Mesendoderm (in vitro differentiated cells): ENCODE measurements around the gene KCNAB1.

ENCODE experiments used
- DNase-seq: peaks from one replicate; pipeline ENCODE4 v3.0.0; 2013
- H2AK5ac ChIP-seq: 2 replicates; pipeline ENCODE4 v1.6.1; 2013; ENCODE audit warnings: low read length, inconsistent platforms
- H2BK120ac ChIP-seq: 2 replicates; pipeline ENCODE4 v1.6.1; 2013; ENCODE audit warnings: low read depth, mild to moderate bottlenecking, low read length, moderate library complexity, mixed read lengths
- H2BK15ac ChIP-seq: replicated peaks from 2 replicates; pipeline ENCODE4 v1.6.1; 2013; ENCODE audit warnings: low read depth, mild to moderate bottlenecking, moderate library complexity
- H2BK5ac ChIP-seq: 2 replicates; pipeline ENCODE4 v1.6.1; 2013; ENCODE audit warnings: low read length, inconsistent platforms
- H3K18ac ChIP-seq: 2 replicates; pipeline ENCODE4 v1.6.1; 2013; ENCODE audit warnings: mild to moderate bottlenecking, low read length, mixed read lengths
- H3K23ac ChIP-seq: one replicate; pipeline ENCODE4 v1.6.1; 2013; ENCODE audit warnings: low read length
- H3K27ac ChIP-seq: 2 replicates; pipeline ENCODE4 v1.5.1; 2013; ENCODE audit warnings: low read depth, mild to moderate bottlenecking, inconsistent platforms, low read length, moderate library complexity
- H3K27me3 ChIP-seq: 2 replicates; pipeline ENCODE4 v1.6.1; 2013; ENCODE audit warnings: low read length, control low read depth, mild to moderate bottlenecking, inconsistent platforms; ENCODE audit not compliant: insufficient read depth, poor library complexity
- H3K36me3 ChIP-seq: 2 replicates; pipeline ENCODE4 v1.6.1; 2013; ENCODE audit warnings: low read length, inconsistent platforms; ENCODE audit not compliant: control insufficient read depth, insufficient read depth
- H3K4ac ChIP-seq: one replicate; pipeline ENCODE4 v1.6.1; 2013; ENCODE audit warnings: low read depth, mild to moderate bottlenecking, low read length, moderate library complexity
- H3K4me1 ChIP-seq: 2 replicates; pipeline ENCODE4 v1.6.1; 2013; ENCODE audit warnings: low read depth, low read length, inconsistent platforms; ENCODE audit not compliant: control insufficient read depth
- H3K4me2 ChIP-seq: 2 replicates; pipeline ENCODE4 v1.6.1; 2013; ENCODE audit warnings: low read length
- H3K4me3 ChIP-seq: 2 replicates; pipeline ENCODE4 v1.5.1; 2013; ENCODE audit warnings: mild to moderate bottlenecking, low read length
- H3K56ac ChIP-seq: one replicate; pipeline ENCODE4 v1.6.1; 2013; ENCODE audit warnings: low read length
- H3K79me1 ChIP-seq: 2 replicates; pipeline ENCODE4 v1.6.1; 2013; ENCODE audit warnings: low read length, inconsistent platforms
- H3K79me2 ChIP-seq: 2 replicates; pipeline ENCODE4 v1.6.1; 2013; ENCODE audit warnings: mild to moderate bottlenecking, low read length; ENCODE audit not compliant: control insufficient read depth, insufficient read depth
- H3K9ac ChIP-seq: 2 replicates; pipeline ENCODE4 v1.6.1; 2013; ENCODE audit warnings: low read length, inconsistent platforms
- H4K5ac ChIP-seq: one replicate; pipeline ENCODE4 v1.6.1; 2013; ENCODE audit warnings: low read length
- H4K8ac ChIP-seq: one replicate; pipeline ENCODE4 v1.6.1; 2013; ENCODE audit warnings: low read depth, mild to moderate bottlenecking, control low read depth, low read length, moderate library complexity
- WGBS: extraction: QIAGEN DNeasy Blood & Tissue Kit; methylation state at CpG from one replicate; pipeline ENCODE4 v1.1.7; 2013; ENCODE audit warnings: low lambda C conversion rate, missing lambda C conversion rate; ENCODE audit not compliant: insufficient coverage; ENCODE audit errors: extremely low coverage; 5-methylcytosine and 5-hydroxymethylcytosine counted together

Gene KCNAB1

GRCh38 chr3:156511987-156512677 is 391.8 kb downstream of the KCNAB1 start:
- H3K4me2 ChIP-seq = no peak overlapping the region
- H3K56ac ChIP-seq = no peak overlapping the region
- no peaks in the 10 kb centered on the region for H3K27me3 ChIP-seq
- no peak overlapping the region for H2BK120ac ChIP-seq
- H3K79me2 ChIP-seq = no peaks in the 10 kb centered on the region
- DNase-seq = no peak
- no peak overlapping the region for H4K5ac ChIP-seq
- WGBS = no CpG with 5 or more reads among the region's 2 CpGs
- H3K23ac ChIP-seq = no peak overlapping the region
- H3K4ac ChIP-seq = no peak overlapping the region
- H4K8ac ChIP-seq = no peak overlapping the region
- H3K4me3 ChIP-seq = no peak overlapping the region
- no peak overlapping the region for H2BK15ac ChIP-seq
- no peak overlapping the region for H3K27ac ChIP-seq
- H3K36me3 ChIP-seq = no peaks in the 10 kb centered on the region
- H2BK5ac ChIP-seq = no peak overlapping the region
- no peaks in the 10 kb centered on the region for H3K79me1 ChIP-seq
- no peak overlapping the region for H3K9ac ChIP-seq
- H2AK5ac ChIP-seq = no peak overlapping the region
- no peak overlapping the region for H3K18ac ChIP-seq
- no peaks in the 10 kb centered on the region for H3K4me1 ChIP-seq

GRCh38 chr3:156513619-156514018 is 393.2 kb downstream of the KCNAB1 start:
- no peaks in the 10 kb centered on the region for H3K36me3 ChIP-seq
- no peak overlapping the region for H3K56ac ChIP-seq
- DNase-seq = no peak
- H3K79me2 ChIP-seq = no peaks in the 10 kb centered on the region
- no peaks in the 10 kb centered on the region for H3K79me1 ChIP-seq
- no peak overlapping the region for H3K4ac ChIP-seq
- WGBS = no CpG with 5 or more reads among the region's 5 CpGs
- H2BK15ac ChIP-seq = no peak overlapping the region
- H2BK5ac ChIP-seq = no peak overlapping the region
- no peak overlapping the region for H3K23ac ChIP-seq
- no peak overlapping the region for H3K9ac ChIP-seq
- no peak overlapping the region for H4K5ac ChIP-seq
- H3K27me3 ChIP-seq = no peaks in the 10 kb centered on the region
- H3K4me1 ChIP-seq = no peaks in the 10 kb centered on the region
- H3K18ac ChIP-seq = no peak overlapping the region
- no peak overlapping the region for H2AK5ac ChIP-seq
- H3K4me3 ChIP-seq = no peak overlapping the region
- H2BK120ac ChIP-seq = no peak overlapping the region
- no peak overlapping the region for H3K27ac ChIP-seq
- no peak overlapping the region for H4K8ac ChIP-seq
- no peak overlapping the region for H3K4me2 ChIP-seq

DNA sequence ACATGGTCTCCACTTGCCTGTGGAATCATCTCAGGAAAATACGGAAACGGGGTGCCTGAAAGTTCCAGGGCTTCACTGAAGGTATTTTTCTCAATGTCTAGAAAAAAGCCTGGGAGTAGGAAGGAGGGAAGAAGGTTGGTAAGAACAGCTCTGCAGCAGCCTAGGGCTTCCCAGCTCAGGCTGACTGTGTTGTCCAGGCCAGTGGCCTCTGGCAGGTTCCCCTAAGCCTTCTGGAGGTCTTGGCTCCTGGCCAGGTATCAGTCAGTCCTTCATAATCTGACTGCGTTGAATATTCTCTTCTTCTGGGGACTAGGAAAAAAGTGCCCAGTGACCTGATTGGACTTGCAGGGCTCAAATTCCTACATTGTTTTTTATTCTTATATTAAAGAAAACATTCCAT is 395.9 kb downstream of the KCNAB1 start:
- H2BK120ac ChIP-seq = no peak overlapping the region
- H3K27me3 ChIP-seq = no peaks in the 10 kb centered on the region
- no peak overlapping the region for H3K56ac ChIP-seq
- no CpG with 5 or more reads among the region's 3 CpGs for WGBS
- no peak overlapping the region for H3K4me3 ChIP-seq
- no peak overlapping the region for H3K4ac ChIP-seq
- no peak overlapping the region for H3K18ac ChIP-seq
- no peaks in the 10 kb centered on the region for H3K79me1 ChIP-seq
- no peaks in the 10 kb centered on the region for H3K36me3 ChIP-seq
- no peak overlapping the region for H4K8ac ChIP-seq
- no peak overlapping the region for H3K4me2 ChIP-seq
- no peak overlapping the region for H2AK5ac ChIP-seq
- no peak for DNase-seq
- H3K9ac ChIP-seq = no peak overlapping the region
- H2BK15ac ChIP-seq = no peak overlapping the region
- H3K27ac ChIP-seq = no peak overlapping the region
- H3K79me2 ChIP-seq = no peaks in the 10 kb centered on the region
- H3K4me1 ChIP-seq = no peaks in the 10 kb centered on the region
- no peak overlapping the region for H4K5ac ChIP-seq
- H2BK5ac ChIP-seq = no peak overlapping the region
- no peak overlapping the region for H3K23ac ChIP-seq

GRCh38 chr3:156516961-156517360 is 396.6 kb downstream of the KCNAB1 start:
- Histone ChIP-seq H3K79me2 (no peaks in the 10 kb centered on the region), H3K18ac (no peak overlapping the region), H3K4ac (no peak overlapping the region), H2BK120ac (no peak overlapping the region), H4K5ac (no peak overlapping the region), H3K27ac (no peak overlapping the region), H3K36me3 (no peaks in the 10 kb centered on the region), H3K4me2 (no peak overlapping the region), H3K4me3 (no peak overlapping the region), H3K23ac (no peak overlapping the region), H4K8ac (no peak overlapping the region), H3K79me1 (no peaks in the 10 kb centered on the region), H2BK5ac (no peak overlapping the region), H3K9ac (no peak overlapping the region), H2AK5ac (no peak overlapping the region), H2BK15ac (no peak overlapping the region), H3K56ac (no peak overlapping the region), H3K4me1 (no peaks in the 10 kb centered on the region), H3K27me3 (no peaks in the 10 kb centered on the region)
- no CpG with 5 or more reads among the region's 1 CpG for WGBS
- no peak for DNase-seq

DNA sequence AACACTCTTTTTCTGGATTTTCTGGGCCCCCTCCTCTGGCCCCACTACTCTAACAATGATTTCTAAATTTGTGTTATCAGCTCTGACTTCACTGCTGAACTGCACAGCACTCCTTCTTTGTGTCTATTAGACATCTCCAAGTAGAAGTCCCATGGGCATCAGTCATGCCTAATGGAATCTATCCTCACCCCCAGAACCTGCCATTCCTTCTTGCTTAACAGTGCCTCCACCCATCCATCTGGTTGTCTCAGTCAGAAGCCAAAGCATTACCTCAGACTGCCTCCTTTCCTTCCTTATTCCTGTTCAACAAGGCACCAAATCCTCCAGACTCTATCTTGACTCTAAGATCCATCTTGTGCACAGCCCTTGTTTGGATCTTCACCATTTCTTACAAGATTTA is 398.3 kb downstream of the KCNAB1 start:
- Histone ChIP-seq H3K4me2 (no peak overlapping the region), H4K8ac (no peak overlapping the region), H3K27ac (no peak overlapping the region), H3K79me2 (no peaks in the 10 kb centered on the region), H3K9ac (no peak overlapping the region), H3K4me1 (no peaks in the 10 kb centered on the region), H2BK15ac (no peak overlapping the region), H3K27me3 (no peaks in the 10 kb centered on the region), H3K4ac (no peak overlapping the region), H3K23ac (no peak overlapping the region), H3K4me3 (no peak overlapping the region), H2BK5ac (no peak overlapping the region), H2BK120ac (no peak overlapping the region), H3K18ac (no peak overlapping the region), H4K5ac (no peak overlapping the region), H3K79me1 (no peaks in the 10 kb centered on the region), H3K36me3 (no peaks in the 10 kb centered on the region), H3K56ac (no peak overlapping the region), H2AK5ac (no peak overlapping the region)
- DNase-seq = no peak

DNA sequence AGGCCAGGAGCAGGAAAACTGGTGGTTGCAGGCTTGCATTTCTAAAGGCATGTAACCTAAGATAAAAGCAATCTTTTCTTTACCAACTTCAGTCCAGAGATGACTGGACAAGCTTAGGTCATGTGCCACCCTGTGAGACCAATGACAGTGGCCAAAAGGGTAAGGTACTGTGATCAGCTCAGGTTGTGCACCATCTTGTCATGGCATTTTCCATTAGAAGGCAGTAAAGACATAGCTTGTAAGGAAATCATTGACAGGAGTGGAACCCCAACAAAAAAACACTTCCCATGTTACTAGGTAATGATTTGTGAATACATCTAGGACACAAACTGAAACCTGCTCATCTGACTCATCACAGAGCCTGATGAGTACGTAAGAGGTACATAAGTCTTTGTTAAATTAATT is 399.4 kb downstream of the KCNAB1 start:
- Histone ChIP-seq H3K79me2 (no peaks in the 10 kb centered on the region), H3K23ac (no peak overlapping the region), H4K8ac (no peak overlapping the region), H3K18ac (no peak overlapping the region), H3K36me3 (no peaks in the 10 kb centered on the region), H2AK5ac (no peak overlapping the region), H2BK5ac (no peak overlapping the region), H3K27ac (no peak overlapping the region), H4K5ac (no peak overlapping the region), H3K56ac (no peak overlapping the region), H3K4me1 (no peaks in the 10 kb centered on the region), H3K4me3 (no peak overlapping the region), H3K27me3 (no peaks in the 10 kb centered on the region), H3K79me1 (no peaks in the 10 kb centered on the region), H3K4me2 (no peak overlapping the region), H2BK15ac (no peak overlapping the region), H3K9ac (no peak overlapping the region), H2BK120ac (no peak overlapping the region), H3K4ac (no peak overlapping the region)
- no peak for DNase-seq
- no CpG with 5 or more reads among the region's 1 CpG for WGBS
